T1000 (cell line): Measurements from ENCODE around the gene NIM1K.
"Not testable (repeated sequence)": the region's sequence is repeated elsewhere in the genome, so short reads cannot be mapped to it uniquely, and the experiment has no call there.

ENCODE experiments used
- DNase-seq: peaks from one replicate; lab custom pipeline; 2025; ENCODE audit warnings: mixed read lengths; lab: John Stamatoyannopoulos, UW

Gene NIM1K

DNA sequence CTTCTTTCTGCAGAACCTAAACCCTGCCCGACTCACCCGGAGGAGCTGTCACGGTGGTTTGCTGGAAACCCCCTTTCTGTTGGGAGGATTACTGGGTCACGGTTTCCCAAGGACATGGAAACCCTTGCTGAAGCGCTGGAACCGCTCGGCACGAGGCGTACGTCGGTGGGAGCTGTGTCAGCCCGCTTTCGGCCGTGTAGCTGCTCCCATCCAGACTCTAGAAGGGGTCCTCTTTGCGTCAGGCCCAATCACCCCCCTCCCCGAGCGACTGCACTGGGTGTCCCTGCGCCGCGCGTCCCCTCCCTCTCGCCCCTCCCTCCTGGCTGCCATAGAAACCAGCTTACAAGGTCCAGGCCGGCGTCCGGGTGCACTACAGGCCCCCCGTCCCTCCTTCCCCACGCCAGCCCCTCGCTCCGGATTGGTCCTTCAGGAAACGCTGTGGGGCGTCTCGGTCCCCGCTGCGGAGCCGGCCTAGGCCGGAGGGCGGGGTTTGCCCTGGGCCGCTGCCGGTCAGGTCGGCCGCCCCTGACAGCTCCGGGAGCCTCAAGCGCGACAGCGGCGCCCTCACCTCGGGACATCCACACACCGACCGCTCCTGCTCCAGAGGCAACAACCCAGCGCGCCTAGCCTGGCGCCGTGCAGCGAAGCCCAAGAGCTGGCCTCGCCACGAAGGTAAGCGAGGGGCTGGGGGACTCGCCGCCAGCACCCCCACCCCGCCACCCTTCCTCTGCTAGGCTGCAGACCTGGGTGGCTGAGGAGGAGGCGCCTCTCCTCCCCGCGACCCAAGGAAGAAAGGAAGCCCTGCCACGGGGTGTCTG lies at the start of gene NIM1K:
NIM1K (plus strand) TSS at position 486 of the 818 bp plus-strand sequence. CDS start 53,551 bp downstream, outside the sequence.
- peak; percentile 66 for DNase-seq

DNA sequence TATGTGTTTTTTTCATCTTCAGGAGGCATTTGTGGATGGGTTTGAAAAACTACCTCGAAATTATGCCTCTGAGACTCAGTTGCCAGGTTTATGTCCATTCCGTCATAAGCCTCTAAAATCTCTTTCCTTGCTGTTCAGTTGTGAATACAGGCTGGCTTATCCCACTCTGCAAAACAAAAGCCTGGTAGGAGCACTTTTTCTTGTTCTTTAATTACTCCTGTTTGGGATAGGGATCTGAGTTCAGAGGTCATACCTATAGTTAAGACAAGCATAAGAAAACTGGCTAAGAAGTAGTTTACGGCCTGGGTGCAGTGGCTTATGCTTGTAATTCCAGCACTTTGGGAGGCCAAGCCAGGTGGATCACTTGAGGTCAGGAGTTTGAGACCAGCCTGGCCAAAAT lies 47.0 kb upstream of the NIM1K start:
- no peak for DNase-seq

DNA sequence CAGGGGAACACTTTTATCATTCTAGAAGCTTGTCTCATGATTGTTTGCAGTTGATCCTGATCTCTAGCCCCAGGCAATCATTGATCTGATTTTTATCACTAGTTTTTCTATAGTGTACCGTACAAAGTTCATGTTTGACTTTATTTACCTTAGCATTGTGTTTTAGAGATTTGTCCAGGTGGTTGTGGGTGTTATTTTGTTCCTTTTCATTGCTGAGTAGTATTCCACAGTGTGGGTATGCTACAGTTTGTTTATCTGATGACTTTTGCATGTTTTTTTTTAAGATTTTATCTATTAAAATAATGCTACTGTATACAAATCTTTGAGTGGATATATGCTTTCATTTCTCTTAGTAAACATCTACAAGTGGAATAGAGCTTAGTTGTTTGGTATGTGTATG lies 45.1 kb upstream of the NIM1K start:
- no peak for DNase-seq

DNA sequence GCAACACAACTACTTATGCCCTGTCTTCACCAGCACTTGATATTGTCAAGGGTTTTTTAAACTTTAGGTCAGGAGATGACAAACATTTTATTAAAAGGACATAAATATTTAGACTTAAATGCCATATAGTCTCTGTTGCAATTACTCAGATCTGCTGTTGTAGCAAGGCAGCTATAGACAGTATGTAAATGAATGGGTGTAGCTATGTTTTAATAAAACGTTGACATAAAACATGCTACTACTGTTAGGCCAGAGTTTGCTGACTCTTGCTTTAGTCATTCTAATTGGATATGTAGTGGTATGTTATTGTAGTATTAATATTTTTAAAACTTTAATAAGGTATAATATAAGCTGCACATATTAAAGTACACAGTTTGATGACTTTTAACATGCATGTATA lies 43.6 kb upstream of the NIM1K start:
- no peak for DNase-seq

DNA sequence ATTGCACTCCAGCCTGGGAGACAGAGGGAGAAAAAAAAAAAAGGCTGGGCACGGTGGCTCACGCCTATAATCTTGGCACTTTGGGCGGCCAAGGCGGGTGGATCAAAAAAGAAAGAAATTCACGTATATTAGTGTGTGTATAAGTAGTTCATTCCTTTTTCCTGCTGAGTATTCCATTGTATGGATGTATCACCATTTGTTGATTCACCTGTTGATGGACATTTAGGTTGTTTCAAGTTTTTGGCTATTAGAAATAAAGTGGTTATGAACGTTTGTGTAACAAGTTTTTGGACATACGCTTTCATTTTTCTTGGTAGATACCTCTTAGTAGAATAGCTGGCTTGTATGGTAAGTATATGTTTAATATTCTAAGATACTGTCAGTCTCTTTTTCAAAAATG lies 42.8 kb upstream of the NIM1K start:
- DNase-seq, result no peak

DNA sequence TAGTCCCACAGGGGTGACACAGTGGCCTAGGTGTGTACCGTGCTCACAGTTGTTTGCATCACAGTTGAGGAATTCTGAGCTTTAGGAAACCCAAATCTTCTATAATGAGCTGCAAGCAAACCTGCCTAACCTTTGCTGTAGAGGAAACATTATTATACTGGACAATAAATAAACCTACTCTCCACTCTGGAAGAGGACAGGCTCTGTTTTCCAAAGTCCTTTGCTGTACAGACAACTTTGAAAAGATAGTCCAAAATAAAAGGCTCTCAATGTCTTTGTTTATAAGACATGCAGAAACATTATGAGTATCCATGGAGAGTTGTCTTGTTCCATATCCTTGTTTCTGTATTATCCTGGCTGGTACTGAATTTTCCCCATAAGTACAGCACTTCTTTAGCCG lies 42.0 kb upstream of the NIM1K start:
- DNase-seq, result no peak

DNA sequence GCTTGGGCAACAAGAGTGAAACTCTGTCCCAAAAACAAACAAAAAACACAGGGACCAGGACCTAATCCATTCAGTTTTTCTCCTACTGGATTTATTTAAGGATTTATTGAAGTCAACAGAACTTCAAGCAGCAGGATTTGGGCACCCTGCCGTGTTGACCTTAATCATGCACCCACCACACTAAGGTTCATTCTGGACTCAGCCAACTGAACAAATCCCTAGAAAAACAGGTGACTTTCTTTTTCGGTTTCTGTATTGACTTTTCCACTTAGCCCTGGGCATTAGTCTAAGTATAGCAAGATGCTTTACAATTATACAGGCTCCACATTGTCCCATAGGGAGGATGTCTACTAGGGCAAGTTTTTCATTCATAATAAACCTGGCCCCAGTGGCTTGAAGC lies 41.3 kb upstream of the NIM1K start:
- DNase-seq, result no peak

DNA sequence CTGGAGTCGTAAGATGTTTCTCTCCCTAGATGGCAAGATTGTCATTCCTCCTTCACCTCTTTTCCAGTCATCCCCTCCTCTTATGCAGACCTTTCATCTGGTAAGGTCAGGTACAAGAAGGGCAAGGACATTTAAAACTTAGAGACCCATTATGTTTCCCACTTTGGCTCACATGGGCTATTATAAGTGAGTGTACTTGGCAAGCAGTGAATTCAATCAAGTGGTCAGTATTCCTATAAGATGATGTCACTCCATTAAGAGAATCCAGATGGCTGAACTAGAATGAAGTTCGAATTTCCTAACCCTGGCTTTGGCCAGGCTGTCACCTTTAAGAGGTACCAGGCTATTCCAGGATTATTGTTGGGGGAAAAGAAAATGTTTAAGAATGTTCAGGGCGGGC lies 39.1 kb upstream of the NIM1K start:
- no peak for DNase-seq

DNA sequence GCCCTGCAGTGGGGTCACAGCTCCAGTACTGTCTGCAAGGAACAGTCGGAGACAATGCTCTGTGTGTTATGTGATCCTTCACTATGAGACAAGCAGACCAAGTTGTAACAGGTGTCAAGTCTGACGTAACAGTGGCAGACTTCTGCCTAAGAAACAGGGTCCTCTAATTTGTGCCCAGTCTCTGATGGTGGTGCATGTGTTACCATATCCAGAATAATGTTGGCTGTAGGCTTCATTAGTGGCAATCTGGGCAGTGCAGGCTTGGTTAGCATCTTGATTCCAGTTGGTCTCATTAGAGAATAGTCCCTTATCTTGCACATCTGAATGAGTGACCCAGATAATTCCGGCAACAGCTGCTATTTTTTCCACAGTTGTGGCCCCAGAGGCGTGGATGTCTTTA lies 37.6 kb upstream of the NIM1K start:
- DNase-seq, result no peak

DNA sequence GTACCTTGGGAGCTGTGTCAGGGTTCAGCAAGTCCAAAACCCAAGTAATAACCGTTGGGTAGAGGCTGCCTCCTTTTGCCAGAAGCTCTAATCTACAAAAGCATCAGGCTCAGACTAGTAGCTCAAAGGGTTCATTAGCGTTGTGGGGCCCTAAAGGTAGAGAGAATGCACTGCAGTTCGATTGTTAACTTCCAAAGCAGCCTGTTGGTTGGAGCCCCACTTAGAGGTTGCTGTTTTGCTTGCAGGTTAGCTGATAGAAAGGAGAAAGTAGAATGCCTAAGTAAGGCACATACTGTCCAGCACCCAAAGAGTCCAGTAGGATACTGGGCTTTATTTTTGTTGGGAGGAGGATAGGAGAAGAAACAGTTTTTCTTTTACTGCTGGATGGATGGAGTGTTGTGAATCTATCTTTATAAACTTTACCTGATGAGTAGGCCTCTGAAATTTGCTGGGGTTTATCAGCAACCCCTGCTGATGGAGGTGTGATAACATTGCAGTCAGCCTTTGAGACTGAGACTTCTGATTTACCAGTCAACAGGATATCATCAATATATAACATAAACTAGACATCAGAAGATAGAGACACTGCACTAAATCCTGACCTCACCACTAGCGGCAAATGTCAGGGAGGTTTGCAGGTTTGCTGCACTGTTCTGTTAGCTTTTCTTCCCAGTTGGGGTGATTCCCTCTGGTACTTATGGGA lies 36.5 kb upstream of the NIM1K start:
- DNase-seq, result no peak

DNA sequence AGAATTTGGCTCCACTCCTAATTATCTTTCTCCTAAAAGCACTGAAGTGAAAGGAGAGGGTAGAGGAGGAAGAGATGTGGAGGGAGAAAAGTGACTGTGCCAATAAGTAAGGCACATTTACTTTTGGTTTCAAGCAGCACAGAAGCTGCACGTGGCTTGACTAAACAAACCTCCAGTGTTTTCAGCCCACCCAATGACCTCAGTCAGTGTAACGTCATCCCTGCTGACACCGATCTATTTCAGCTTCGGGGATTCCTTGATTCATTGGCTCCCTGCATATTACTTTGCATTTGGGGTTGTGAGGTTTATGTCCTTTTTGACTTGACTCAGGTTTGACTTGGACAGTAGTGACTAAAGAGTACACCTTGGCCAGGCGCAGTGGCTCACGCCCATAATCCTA lies 35.6 kb upstream of the NIM1K start:
- DNase-seq, result no peak

DNA sequence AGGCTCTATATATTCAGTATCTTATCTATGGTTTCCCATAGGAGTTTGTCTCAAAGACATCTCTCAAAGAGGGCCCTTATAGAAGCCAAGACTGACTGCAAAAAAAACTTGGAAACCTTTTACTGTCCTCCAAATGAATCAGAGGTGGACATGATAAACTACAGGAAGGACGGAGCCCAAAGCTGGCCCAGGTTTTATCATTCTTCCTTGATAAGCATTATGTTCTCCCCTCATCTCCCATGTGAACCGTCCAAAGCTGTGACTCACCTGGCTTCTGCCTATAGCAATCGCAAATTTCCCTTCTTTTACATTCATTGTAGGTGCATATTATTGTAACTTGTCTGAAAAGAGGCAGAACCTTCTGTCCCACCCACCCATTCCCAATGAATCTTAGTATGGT lies 35.0 kb upstream of the NIM1K start:
- DNase-seq, result no peak

DNA sequence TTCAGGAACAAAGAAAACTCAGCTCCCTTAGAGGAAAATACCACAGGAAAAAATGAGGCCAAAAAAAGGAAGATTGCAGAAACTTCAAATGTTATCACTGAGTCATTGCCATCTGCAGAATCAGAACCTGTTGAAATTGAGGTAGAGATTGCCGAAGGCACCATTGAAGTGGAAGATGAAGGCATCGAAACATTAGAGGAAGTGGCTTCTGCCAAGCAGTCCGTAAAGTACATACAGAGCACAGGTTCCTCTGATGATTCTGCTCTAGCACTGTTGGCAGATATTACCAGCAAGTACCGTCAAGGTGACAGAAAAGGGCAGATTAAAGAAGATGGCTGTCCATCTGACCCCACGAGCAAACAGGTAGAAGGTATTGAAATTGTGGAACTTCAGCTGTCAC lies 30.8 kb upstream of the NIM1K start:
- DNase-seq, result no peak

DNA sequence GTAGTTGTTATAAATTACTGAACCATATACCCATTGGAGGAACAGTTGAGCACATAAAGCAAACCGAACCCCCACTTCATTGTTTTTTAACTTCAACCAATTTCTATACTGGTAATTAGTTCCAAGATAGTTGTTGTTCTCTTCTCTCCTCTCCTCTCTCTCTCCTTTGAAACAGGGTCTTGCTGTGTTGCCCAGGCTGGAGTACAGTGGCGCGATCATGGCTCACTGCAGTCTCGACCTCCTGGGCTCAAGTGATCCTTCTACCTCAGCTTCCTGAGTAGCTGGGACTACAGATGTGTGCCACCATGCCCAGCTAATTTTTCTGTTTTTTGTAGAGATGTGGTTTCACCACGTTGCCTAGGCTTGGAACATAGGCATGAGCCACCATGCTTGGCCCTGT lies 27.2 kb upstream of the NIM1K start:
- DNase-seq, result not testable (repeated sequence)

DNA sequence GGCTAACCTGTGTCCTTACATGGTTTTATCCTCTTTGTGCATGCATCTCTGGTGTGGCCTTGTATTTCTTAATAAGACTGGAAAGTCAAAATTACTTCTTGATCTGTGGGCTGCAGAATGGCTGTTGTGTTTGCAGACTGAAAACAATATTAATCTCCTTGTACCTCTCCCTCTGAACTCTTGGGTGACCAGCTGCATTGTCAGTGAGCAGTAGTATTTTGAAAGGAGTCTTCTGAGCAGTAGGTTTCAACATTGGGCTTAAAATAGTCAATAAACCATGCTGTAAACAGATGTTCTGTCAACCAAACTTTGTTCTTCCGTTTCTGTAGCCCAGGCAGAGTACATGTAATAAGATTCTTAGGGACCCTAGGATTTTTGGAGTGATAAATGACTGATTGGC lies 26.7 kb upstream of the NIM1K start:
- no peak for DNase-seq

DNA sequence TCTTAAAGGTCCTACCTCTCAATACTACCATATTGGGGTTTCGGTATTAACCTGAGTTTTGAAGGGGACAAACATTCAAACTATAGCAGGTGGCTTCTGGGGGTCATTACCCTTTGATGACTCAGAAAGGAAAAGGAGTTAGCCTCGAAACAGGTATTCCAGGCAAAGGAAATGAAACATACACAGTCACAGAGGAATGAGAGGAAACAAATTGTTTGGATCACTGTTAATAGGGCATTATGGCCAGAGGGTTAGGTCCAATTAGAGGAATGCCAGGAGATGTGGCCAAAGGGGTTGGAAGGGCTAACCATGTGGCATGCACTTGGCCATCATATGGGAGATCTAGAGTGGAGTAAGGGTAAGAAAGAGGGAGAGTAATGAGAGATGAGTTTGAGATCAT lies 23.9 kb upstream of the NIM1K start:
- no peak for DNase-seq

DNA sequence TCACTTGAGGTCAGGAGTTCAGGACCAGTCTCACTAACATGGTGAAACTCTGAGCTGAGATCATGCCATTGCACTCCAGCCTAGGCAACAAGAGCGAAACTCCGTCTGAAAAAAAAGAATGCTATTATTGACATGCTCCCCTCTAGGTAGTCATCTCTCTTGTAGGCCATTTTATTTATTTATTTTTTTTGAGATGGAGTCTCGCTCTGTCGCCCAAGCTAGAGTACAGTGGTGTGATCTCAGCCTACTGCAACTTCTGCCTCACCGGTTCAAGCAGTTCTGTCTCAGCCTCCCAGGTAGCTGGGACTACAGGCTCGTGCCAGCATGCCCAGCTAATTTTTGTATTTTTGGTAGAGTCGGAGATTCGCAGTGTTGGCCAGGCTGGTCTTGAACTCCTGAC lies 20.6 kb upstream of the NIM1K start:
- no peak for DNase-seq

DNA sequence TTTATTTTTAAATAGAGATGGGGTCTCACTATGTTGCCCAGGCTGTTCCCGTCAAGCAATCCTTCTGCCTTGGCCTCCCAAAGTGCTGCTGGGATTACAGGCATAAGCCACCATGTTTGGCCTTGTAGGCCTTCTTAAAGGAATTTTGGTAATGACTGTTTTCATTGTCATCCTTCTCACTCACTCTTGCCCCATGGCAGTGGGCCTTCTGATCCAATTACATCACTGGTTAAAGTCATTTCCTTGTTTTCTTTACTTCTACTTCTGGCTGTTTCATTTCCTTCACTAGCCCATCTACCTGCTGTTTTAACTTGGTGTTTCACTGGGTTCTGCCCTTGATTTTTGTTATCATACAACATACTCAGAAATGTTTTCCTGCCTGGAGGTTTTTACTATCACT lies 20.1 kb upstream of the NIM1K start:
- DNase-seq, result no peak

DNA sequence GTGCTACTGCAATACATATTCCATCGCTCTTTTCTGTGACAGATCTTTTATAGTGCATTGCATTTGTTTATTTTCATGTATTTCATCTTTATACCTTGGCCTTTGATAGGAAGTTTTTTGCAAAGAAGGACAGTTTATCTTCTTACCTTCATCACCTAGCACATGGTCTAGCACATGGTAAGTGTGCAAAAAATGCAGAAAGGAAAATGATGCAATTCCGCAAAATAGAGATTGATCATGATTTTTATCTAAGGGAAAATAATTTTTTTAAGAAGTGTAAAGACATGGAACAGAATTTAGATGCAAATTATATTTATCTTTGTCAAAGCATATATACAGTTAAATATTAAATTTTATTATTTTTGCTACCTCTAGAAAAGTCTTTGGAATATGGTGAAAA lies 19.2 kb upstream of the NIM1K start:
- no peak for DNase-seq

DNA sequence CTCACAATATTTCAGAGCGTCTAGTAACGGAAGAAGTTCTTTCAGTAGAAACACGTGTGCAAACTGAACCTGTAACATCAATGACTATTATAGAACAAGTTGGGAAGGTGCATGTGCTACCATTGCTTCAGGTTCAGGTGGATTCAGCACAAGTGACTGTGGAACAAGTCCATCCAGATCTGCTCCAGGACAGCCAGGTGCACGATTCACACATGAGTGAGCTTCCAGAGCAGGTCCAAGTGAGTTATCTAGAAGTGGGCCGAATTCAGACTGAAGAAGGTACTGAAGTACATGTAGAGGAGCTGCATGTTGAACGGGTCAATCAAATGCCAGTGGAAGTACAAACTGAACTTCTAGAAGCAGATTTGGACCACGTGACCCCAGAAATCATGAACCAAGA lies 17.4 kb upstream of the NIM1K start:
- DNase-seq, result no peak

DNA sequence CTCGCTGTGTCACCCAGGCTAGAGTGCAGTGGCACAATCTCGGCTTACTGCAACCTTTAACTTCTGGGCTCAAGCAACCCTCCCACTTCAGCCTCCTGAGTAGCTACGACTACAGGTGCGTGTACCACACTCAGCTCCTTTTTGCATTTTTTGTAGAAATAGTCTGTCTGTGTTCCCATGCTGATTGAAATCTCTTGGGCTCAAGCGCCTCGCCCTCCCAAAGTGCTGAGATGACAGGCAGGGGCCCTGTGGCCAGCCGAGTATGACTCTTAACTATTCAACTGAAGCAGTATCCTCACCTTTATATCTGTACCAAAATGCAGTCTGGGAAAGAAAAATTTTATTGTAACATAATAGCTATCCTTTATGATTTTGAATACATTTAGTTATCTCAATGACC lies 12.2 kb upstream of the NIM1K start:
- no peak for DNase-seq

DNA sequence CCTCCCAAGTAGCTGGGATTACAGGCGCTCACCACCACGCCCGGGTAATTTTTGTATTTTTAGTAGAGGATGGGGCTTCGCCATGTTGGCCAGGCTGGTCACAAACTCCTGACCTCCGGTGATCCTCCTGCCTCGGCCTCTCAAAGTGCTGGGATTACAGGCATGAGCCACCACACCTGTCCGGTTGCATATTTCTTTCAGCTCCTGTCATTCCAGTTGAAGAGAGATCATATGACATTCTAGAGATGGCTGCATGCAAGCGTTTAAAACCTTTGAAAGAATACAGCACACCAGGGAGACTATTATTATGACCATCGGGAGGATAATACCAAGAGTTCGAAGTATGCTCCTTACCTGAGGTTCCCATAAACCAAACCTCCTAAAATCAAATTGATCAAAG lies 9.6 kb upstream of the NIM1K start:
- no peak for DNase-seq

DNA sequence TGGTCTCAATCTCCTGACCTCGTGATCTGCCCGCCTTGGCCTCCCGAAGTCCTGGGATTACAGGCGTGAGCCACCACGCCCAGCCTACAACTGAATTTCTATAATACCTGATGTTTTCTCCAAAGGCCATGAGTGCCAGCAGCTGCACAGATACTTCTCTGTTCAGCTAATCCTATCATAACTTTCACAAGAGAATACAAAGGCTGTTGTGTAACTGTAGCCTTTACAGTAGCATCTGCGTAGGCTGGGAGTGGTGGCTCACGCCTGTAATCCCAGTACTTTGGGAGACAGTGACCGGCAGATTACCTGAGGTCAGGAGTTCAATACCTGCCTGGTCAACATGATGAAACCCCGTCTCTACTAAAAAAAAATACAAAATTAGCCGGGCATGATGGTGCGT lies 8.9 kb upstream of the NIM1K start:
- not testable (repeated sequence) for DNase-seq
